SK-N-MC (cell line): ENCODE measurements around the gene ADCYAP1R1.

Source experiments
- EZH2 ChIP-seq: fragments of 200-600 bp; sonication (generic); IDR thresholded peaks from one replicate; pipeline ENCODE4 v1.6.1; 2017; ENCODE audit warnings: antibody characterized with exemption
- FOXP2 ChIP-seq: optimal IDR thresholded peaks from 2 replicates; pipeline ENCODE3; 2011; ENCODE audit warnings: mild to moderate bottlenecking, moderate library complexity; ENCODE audit not compliant: insufficient read depth; ENCODE audit errors: extremely low read length, control extremely low read depth
- POLR2AphosphoS5 ChIP-seq: IDR thresholded peaks from 2 replicates; pipeline ENCODE4 v1.6.1; 2012; ENCODE audit warnings: mild to moderate bottlenecking, low read depth, low read length, borderline replicate concordance

- TF ChIP-seq EZH2 (no peak), POLR2AphosphoS5 (no peak), FOXP2 (no peak)
Measured at GRCh38 chr7:31043051-31043471, 9.0 kb upstream of the ADCYAP1R1 start.
